Keratinocyte (primary cell): ENCODE measurements around the gene AGAP1. TPM values are rescaled to one million over a fixed set of nuclear protein-coding genes. Genes with fewer than 3 reads are reported as not detected.

Experiments
- DNase-seq: peaks from one replicate; pipeline ENCODE4 v3.0.0-alpha.2; 2011; ENCODE audit warnings: low read depth, missing footprints, low spot score
- FAIRE-seq: peaks from 2 replicates; lab custom pipeline; 2011; peaks lifted over from hg19 to GRCh38; lab: Jason Lieb, UNC
- H2AFZ ChIP-seq: 2 replicates; pipeline ENCODE4 v1.6.0; 2012; ENCODE audit warnings: low read length, control low read depth, inconsistent platforms; ENCODE audit not compliant: control insufficient read depth
- H3K27ac ChIP-seq: 2 replicates; pipeline ENCODE4 v1.5.1; 2011; ENCODE audit warnings: low read length; ENCODE audit not compliant: control insufficient read depth, insufficient read depth
- H3K27me3 ChIP-seq: 3 replicates; pipeline ENCODE4 v1.6.0; 2011; ENCODE audit warnings: low read length; ENCODE audit not compliant: control insufficient read depth, insufficient read depth; ENCODE audit errors: extremely low read depth
- H3K36me3 ChIP-seq, 2 experiments: 2 replicates in 1 of 2; 3 replicates in 1 of 2; pipeline ENCODE4 v1.5.1; 2011; ENCODE audit warnings: low read length in 2 of 2, mild to moderate bottlenecking in 1 of 2; ENCODE audit not compliant: control insufficient read depth in 2 of 2, insufficient read depth in 2 of 2; ENCODE audit errors: extremely low read depth in 1 of 2
- H3K4me1 ChIP-seq: 3 replicates; pipeline ENCODE4 v1.5.1; 2011; ENCODE audit warnings: low read length; ENCODE audit not compliant: control insufficient read depth, insufficient read depth; ENCODE audit errors: extremely low read depth
- H3K4me2 ChIP-seq: 3 replicates; pipeline ENCODE4 v1.6.0; 2011; ENCODE audit warnings: low read depth, low read length; ENCODE audit not compliant: control insufficient read depth, insufficient read depth; ENCODE audit errors: extremely low read depth
- H3K4me3 ChIP-seq, 3 experiments: fragments of 200-600 bp in 1 of 3; sonication (generic) in 1 of 3; 2 replicates in 2 of 3; 3 replicates in 1 of 3; pipeline ENCODE4 v1.5.1; 2011 to 2016; ENCODE audit warnings: low read length in 3 of 3, mild to moderate bottlenecking in 3 of 3, control low read depth in 2 of 3, inconsistent platforms in 1 of 3, low read depth in 1 of 3, mixed read lengths in 1 of 3, mixed run types in 1 of 3, moderate library complexity in 1 of 3; ENCODE audit not compliant: control insufficient read depth in 2 of 3, insufficient read depth in 2 of 3; ENCODE audit errors: extremely low read depth in 1 of 3
- H3K79me2 ChIP-seq: 2 replicates; pipeline ENCODE4 v1.6.0; 2012; ENCODE audit warnings: low read length; ENCODE audit not compliant: control insufficient read depth, insufficient read depth
- H3K9ac ChIP-seq: 3 replicates; pipeline ENCODE4 v1.6.0; 2011; ENCODE audit warnings: low read length; ENCODE audit not compliant: control insufficient read depth, insufficient read depth; ENCODE audit errors: extremely low read depth
- H3K9me1 ChIP-seq: 3 replicates; pipeline ENCODE4 v1.6.0; 2011; ENCODE audit warnings: low read length; ENCODE audit not compliant: control insufficient read depth, insufficient read depth; ENCODE audit errors: extremely low read depth
- H3K9me3 ChIP-seq: 2 replicates; pipeline ENCODE4 v1.5.1; 2012; ENCODE audit warnings: low read depth, low read length; ENCODE audit not compliant: control insufficient read depth
- H4K20me1 ChIP-seq: 3 replicates; pipeline ENCODE4 v1.6.0; 2011; ENCODE audit warnings: low read length; ENCODE audit not compliant: control insufficient read depth, insufficient read depth; ENCODE audit errors: extremely low read depth
- CTCF ChIP-seq, 3 experiments: IDR thresholded peaks in 1 of 3; conservative IDR thresholded peaks in 1 of 3; optimal IDR thresholded peaks in 1 of 3; 2 replicates in 2 of 3; 3 replicates in 1 of 3; pipeline versions ENCODE3 to v1.5.1; 2011; ENCODE audit warnings: low read length in 3 of 3, mild to moderate bottlenecking in 3 of 3, moderate library complexity in 2 of 3, control low read depth in 1 of 3, inconsistent platforms in 1 of 3; ENCODE audit not compliant: insufficient read depth in 2 of 3; ENCODE audit errors: extremely low read depth in 1 of 3
- EZH2 ChIP-seq: IDR thresholded peaks from one replicate; pipeline ENCODE4 v1.6.1; 2012; ENCODE audit warnings: inconsistent platforms, mild to moderate bottlenecking, low read length, moderate library complexity
- dilution Hi-C: fragments of 300-500 bp; cut with MboI; formaldehyde crosslinking; loops from one replicate; pipeline ENCODE4 v1.7.0; 2020; ENCODE audit warnings: low sequenced_read_pairs; ENCODE audit not compliant: extremely low pct_ligation_motif_present
- polyA plus RNA-seq, 5 experiments: library from polyadenylated mRNA; depleted of rRNA in 3 of 5; stranded (reverse) in 3 of 5; stranded (forward) in 1 of 5; unstranded in 1 of 5; fragments of >200 nt; gene quantifications; 1 replicate in 1 of 5; 2 replicates in 3 of 5; 3 replicates in 1 of 5; pipeline versions ENCODE4 v1.2.1 to v1.2.3, GENCODE V29; 2011 to 2012; ENCODE audit warnings: missing spikeins in 2 of 5, low read depth in 1 of 5, low replicate concordance in 1 of 5

The AGAP1 gene
- polyA plus RNA-seq, 1 donor (not counting 4 experiments of a cell fraction or from before 2014, with no cell fraction given) = 12.6 TPM

GRCh38 chr2:235776531-235776930, 282.7 kb downstream of the AGAP1 start:
- H3K4me2 ChIP-seq = no peak overlapping the region
- DNase-seq (no peak), FAIRE-seq (no peak)
- no peak overlapping the region for H3K9ac ChIP-seq
- TF ChIP-seq CTCF (optimal IDR thresholded peaks at IDR 0.05 in 1 of 3, IDR thresholded peaks at IDR 0.05 in 1 of 3, conservative IDR thresholded peaks at IDR 0.05 in 1 of 3; ENCODE audit: extremely low read depth in 1 of 3, insufficient read depth in 2 of 3, low read length in 3 of 3) = no peak
- TF ChIP-seq EZH2 = no peak
- dilution Hi-C loops = no loop called here
- no peaks in the 10 kb centered on the region for H4K20me1 ChIP-seq
- no peaks in the 10 kb centered on the region for H3K79me2 ChIP-seq
- no peaks in the 10 kb centered on the region for H3K9me1 ChIP-seq
- no peak overlapping the region for H3K27ac ChIP-seq
- no peaks in the 10 kb centered on the region for H3K27me3 ChIP-seq
- H3K4me1 ChIP-seq = no peaks in the 10 kb centered on the region
- H3K9me3 ChIP-seq = no peaks in the 10 kb centered on the region
- no peak overlapping the region for H3K4me3 ChIP-seq
- peaks cover 0 to 5% of the 10 kb centered on the region in 2 experiments for H3K36me3 ChIP-seq
- no peak overlapping the region for H2AFZ ChIP-seq

GRCh38 chr2:235779444-235779896, 285.6 kb downstream of the AGAP1 start:
- no peaks in the 10 kb centered on the region for H3K27me3 ChIP-seq
- H3K9me3 ChIP-seq = no peaks in the 10 kb centered on the region
- H3K4me3 ChIP-seq = no peak overlapping the region
- peak; percentile 45 for DNase-seq
- no peaks in the 10 kb centered on the region for H3K4me1 ChIP-seq
- dilution Hi-C loops = no loop called here
- FAIRE-seq = peak; percentile 80
- no peak for TF ChIP-seq EZH2
- TF ChIP-seq CTCF (optimal IDR thresholded peaks at IDR 0.05 in 1 of 3, IDR thresholded peaks at IDR 0.05 in 1 of 3, conservative IDR thresholded peaks at IDR 0.05 in 1 of 3; ENCODE audit: extremely low read depth in 1 of 3, insufficient read depth in 2 of 3, low read length in 3 of 3) = peak; percentile 90 to 93 (median 92)
- no peak overlapping the region for H3K27ac ChIP-seq
- no peak overlapping the region for H2AFZ ChIP-seq
- H3K9ac ChIP-seq = no peak overlapping the region
- H3K9me1 ChIP-seq = no peaks in the 10 kb centered on the region
- peaks cover 0 to 2% of the 10 kb centered on the region in 2 experiments for H3K36me3 ChIP-seq
- H3K4me2 ChIP-seq = no peak overlapping the region
- H4K20me1 ChIP-seq = no peaks in the 10 kb centered on the region
- H3K79me2 ChIP-seq = no peaks in the 10 kb centered on the region
